K562 (cell line): ENCODE results near the gene BCO2.

Experiments used
- EP300 ChIP-seq: IDR thresholded peaks from 2 replicates; pipeline ENCODE4 v1.6.1; 2012; ENCODE audit warnings: low read length, improper control_type of control experiment
- HDAC6 ChIP-seq: IDR thresholded peaks from 2 replicates; pipeline ENCODE4 v1.6.1; 2012; ENCODE audit warnings: low read depth, mild to moderate bottlenecking, control low read depth, inconsistent platforms, low read length, moderate library complexity
- KDM4B ChIP-seq, 2 experiments: fragments of 450-650 bp in 1 of 2; sonication (generic) in 1 of 2; IDR thresholded peaks; 2 replicates each; pipeline ENCODE4 v1.6.1; 2016 to 2017; ENCODE audit warnings: borderline replicate concordance in 2 of 2, antibody characterized with exemption in 1 of 2, low read depth in 1 of 2, mild to moderate bottlenecking in 1 of 2
- NFIC ChIP-seq: fragments of 450-650 bp; IDR thresholded peaks from 2 replicates; pipeline ENCODE4 v1.6.1; 2017; ENCODE audit warnings: mild to moderate bottlenecking, inconsistent platforms
- POLR2A ChIP-seq: fragments of 450-650 bp; conservative IDR thresholded peaks from 2 replicates; pipeline ENCODE4 v1.6.1; 2016
- SIX5 ChIP-seq, 2 experiments: IDR thresholded peaks; 2 replicates each; pipeline ENCODE4 v1.6.1; 2011; ENCODE audit warnings: low read length in 2 of 2, borderline replicate concordance in 1 of 2, low read depth in 1 of 2, mild to moderate bottlenecking in 1 of 2, moderate library complexity in 1 of 2; ENCODE audit not compliant: insufficient read depth in 1 of 2
- SMC3 ChIP-seq: conservative IDR thresholded peaks from 2 replicates; pipeline ENCODE4 v1.6.1; 2011; ENCODE audit warnings: low read depth, low read length, improper control_type of control experiment; ENCODE audit not compliant: insufficient read depth
- TARDBP ChIP-seq: fragments of 450-650 bp; IDR thresholded peaks from 2 replicates; pipeline ENCODE4 v1.6.1; 2016
- TBP ChIP-seq: optimal IDR thresholded peaks from 2 replicates; pipeline ENCODE3; 2011; ENCODE audit warnings: low read depth, low read length, improper control_type of control experiment
- ZNF121 ChIP-seq: sonication (generic); formaldehyde crosslinking; conservative IDR thresholded peaks from 2 replicates; pipeline ENCODE4 v1.8.0; 2022; ENCODE audit warnings: missing genetic modification reagents
- ZNF253 ChIP-seq: fragments of 250-450 bp; sonication (Bioruptor Pico); conservative IDR thresholded peaks from 2 replicates; pipeline ENCODE4 v1.6.1; 2021; ENCODE audit warnings: mild to moderate bottlenecking
- TF ChIP-seq, protein P1 (sequence below): sonication (generic); IDR thresholded peaks from 2 replicates; pipeline ENCODE4 v1.6.1; 2016
- TF ChIP-seq, protein P2 (sequence below), 3 experiments: IDR thresholded peaks in 2 of 3; conservative IDR thresholded peaks in 1 of 3; 2 replicates each; pipeline ENCODE4 v1.5.1; 2011 to 2012; ENCODE audit warnings: low read length in 3 of 3, mild to moderate bottlenecking in 3 of 3, control low read depth in 2 of 3, improper control_type of control experiment in 1 of 3, inconsistent platforms in 1 of 3, low read depth in 1 of 3, mixed read lengths in 1 of 3, moderate library complexity in 1 of 3; ENCODE audit not compliant: insufficient read depth in 2 of 3

DNA sequence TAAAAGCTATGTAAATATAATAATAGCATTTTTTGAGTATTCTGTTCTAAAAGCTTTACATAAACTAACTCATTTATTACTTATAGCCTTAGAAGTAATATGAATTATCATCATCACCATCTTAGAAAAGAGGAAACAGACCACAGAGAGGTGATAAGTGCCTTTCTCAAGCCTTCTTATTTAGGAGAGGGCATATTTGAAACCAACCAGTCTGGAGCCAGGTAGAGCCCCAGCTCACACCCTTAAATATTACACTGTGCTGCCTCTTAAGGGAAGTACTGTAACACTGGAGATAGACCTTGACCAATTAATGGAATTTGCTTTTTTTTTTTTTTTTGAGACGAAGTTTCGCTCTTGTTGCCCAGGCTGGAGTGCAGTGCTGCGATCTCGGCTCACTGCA is 2.3 kb downstream of the BCO2 start:
- TF ChIP-seq NFIC: no peak
- TF ChIP-seq SMC3: no peak
- no peak for TF ChIP-seq POLR2A
- TF ChIP-seq TBP: no peak
- TF ChIP-seq ZNF121 (CRISPR knock-in tag): no peak
- TF ChIP-seq EP300: no peak
- no peak for TF ChIP-seq HDAC6
- TF ChIP-seq, protein P1, sequence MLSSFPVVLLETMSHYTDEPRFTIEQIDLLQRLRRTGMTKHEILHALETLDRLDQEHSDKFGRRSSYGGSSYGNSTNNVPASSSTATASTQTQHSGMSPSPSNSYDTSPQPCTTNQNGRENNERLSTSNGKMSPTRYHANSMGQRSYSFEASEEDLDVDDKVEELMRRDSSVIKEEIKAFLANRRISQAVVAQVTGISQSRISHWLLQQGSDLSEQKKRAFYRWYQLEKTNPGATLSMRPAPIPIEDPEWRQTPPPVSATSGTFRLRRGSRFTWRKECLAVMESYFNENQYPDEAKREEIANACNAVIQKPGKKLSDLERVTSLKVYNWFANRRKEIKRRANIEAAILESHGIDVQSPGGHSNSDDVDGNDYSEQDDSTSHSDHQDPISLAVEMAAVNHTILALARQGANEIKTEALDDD: no peak
- TF ChIP-seq ZNF253 (CRISPR knock-in tag): no peak
- TF ChIP-seq, protein P2, sequence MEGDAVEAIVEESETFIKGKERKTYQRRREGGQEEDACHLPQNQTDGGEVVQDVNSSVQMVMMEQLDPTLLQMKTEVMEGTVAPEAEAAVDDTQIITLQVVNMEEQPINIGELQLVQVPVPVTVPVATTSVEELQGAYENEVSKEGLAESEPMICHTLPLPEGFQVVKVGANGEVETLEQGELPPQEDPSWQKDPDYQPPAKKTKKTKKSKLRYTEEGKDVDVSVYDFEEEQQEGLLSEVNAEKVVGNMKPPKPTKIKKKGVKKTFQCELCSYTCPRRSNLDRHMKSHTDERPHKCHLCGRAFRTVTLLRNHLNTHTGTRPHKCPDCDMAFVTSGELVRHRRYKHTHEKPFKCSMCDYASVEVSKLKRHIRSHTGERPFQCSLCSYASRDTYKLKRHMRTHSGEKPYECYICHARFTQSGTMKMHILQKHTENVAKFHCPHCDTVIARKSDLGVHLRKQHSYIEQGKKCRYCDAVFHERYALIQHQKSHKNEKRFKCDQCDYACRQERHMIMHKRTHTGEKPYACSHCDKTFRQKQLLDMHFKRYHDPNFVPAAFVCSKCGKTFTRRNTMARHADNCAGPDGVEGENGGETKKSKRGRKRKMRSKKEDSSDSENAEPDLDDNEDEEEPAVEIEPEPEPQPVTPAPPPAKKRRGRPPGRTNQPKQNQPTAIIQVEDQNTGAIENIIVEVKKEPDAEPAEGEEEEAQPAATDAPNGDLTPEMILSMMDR (IDR thresholded peaks at IDR 0.05 in 2 of 3, conservative IDR thresholded peaks at IDR 0.05 in 1 of 3; ENCODE audit: insufficient read depth in 2 of 3, low read depth in 1 of 3, low read length in 3 of 3): no peak
- no peak for TF ChIP-seq KDM4B (IDR thresholded peaks at IDR 0.05; ENCODE audit: borderline replicate concordance in 2 of 2, low read depth in 1 of 2)
- TF ChIP-seq SIX5 (IDR thresholded peaks at IDR 0.05; ENCODE audit: borderline replicate concordance in 1 of 2, insufficient read depth in 1 of 2, low read depth in 1 of 2, low read length in 2 of 2): no peak
- TF ChIP-seq TARDBP: no peak
